Measurements from ENCODE around the gene DPF3. TPM values are rescaled to one million over a fixed set of nuclear protein-coding genes. Genes with fewer than 3 reads are reported as not detected.

DPF3 gene
- total and polyA plus RNA-seq, 2 donors (not counting 1 experiment from before 2014, with no cell fraction given) = 3.4 to 10.2 TPM

DNA sequence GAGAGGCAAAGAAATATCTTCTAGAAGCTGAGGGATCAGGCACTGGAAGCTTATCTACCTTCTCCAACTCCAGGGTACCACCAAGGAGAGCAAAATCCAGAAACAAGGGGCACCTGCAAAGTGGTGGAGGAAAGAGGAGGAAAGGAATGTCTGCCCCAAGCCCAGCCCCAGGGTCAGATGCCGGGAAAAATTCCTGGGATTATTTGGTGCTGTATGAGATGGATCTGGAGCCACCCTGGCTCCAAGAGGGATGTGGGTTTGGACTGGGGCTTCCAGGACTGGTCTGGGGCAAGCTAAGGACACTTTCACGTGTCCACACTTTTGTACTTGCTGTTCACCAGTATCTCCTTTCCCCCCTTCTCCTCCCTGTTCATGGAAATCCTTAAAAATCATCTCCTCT, 69.8 kb downstream of the DPF3 start:
- H3K9ac ChIP-seq (ENCODE audit: low read length) = no peak overlapping the region
- H3K4me3 ChIP-seq (ENCODE audit: control extremely low read depth in 1 of 5, extremely low read depth in 1 of 5, insufficient read depth in 1 of 5, low read depth in 2 of 5, low read length in 4 of 5) = no peak overlapping the region
- no peaks in the 10 kb centered on the region for H3K36me3 ChIP-seq (replicated peaks in 1 of 2; ENCODE audit: control extremely low read depth in 1 of 2, control insufficient read depth in 1 of 2, extremely low read depth in 1 of 2, insufficient read depth in 2 of 2, low read length in 1 of 2)
- TF ChIP-seq, protein P1, sequence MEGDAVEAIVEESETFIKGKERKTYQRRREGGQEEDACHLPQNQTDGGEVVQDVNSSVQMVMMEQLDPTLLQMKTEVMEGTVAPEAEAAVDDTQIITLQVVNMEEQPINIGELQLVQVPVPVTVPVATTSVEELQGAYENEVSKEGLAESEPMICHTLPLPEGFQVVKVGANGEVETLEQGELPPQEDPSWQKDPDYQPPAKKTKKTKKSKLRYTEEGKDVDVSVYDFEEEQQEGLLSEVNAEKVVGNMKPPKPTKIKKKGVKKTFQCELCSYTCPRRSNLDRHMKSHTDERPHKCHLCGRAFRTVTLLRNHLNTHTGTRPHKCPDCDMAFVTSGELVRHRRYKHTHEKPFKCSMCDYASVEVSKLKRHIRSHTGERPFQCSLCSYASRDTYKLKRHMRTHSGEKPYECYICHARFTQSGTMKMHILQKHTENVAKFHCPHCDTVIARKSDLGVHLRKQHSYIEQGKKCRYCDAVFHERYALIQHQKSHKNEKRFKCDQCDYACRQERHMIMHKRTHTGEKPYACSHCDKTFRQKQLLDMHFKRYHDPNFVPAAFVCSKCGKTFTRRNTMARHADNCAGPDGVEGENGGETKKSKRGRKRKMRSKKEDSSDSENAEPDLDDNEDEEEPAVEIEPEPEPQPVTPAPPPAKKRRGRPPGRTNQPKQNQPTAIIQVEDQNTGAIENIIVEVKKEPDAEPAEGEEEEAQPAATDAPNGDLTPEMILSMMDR (IDR thresholded peaks at IDR 0.05) = no peak
- 95% methylated on average over 2 of the region's 2 CpGs for WGBS (ENCODE audit: insufficient coverage)
- ChIA-PET POLR2A (interaction anchor here (0.6 kb wide), 1 partner anchor 11 kb away, joined by 3 read pairs; no protein-coding TSS in a partner anchor), CTCF (interaction anchor here (0.7 kb wide), 1 partner anchor 136 kb away, joined by 3 read pairs; no protein-coding TSS in a partner anchor)
- H3K4me2 ChIP-seq (replicated peaks; ENCODE audit: low read depth, low read length, poor library complexity, severe bottlenecking) = no peak overlapping the region
- DNase-seq (no peak), ATAC-seq (ENCODE audit: low read depth) (no peak)
- Mint-ChIP-seq H3K27ac (no peak overlapping the region), H3K9me3 (ENCODE audit: insufficient read depth) (no peaks in the 10 kb centered on the region), H3K4me3 (no peak overlapping the region), H3K4me1 (peaks cover 13% of the 10 kb centered on the region), H3K27me3 (no peaks in the 10 kb centered on the region)
- no peak overlapping the region for H2AFZ ChIP-seq (ENCODE audit: insufficient read depth, low read depth, low read length, poor library complexity, severe bottlenecking)
- peaks cover 31% of the 10 kb centered on the region for H3K79me2 ChIP-seq (ENCODE audit: control insufficient read depth, insufficient read depth, low read length)
- H3K9me3 ChIP-seq (ENCODE audit: control extremely low read depth in 1 of 3, control insufficient read depth in 2 of 3, insufficient read depth in 1 of 3, low read length in 2 of 3) = peaks cover 2 to 4% (median 4%) of the 10 kb centered on the region in 3 donors
- intact Hi-C loops (cut with micrococcal nuclease) = no loop called here
- no peaks in the 10 kb centered on the region for H3K27me3 ChIP-seq (replicated peaks in 1 of 4; ENCODE audit: control extremely low read depth in 1 of 4, control insufficient read depth in 3 of 4, insufficient read depth in 4 of 4, low read length in 3 of 4)
- no peak overlapping the region for H3K27ac ChIP-seq (ENCODE audit: low read length in 2 of 2)
- H3K4me1 ChIP-seq (ENCODE audit: control insufficient read depth in 2 of 2, insufficient read depth in 2 of 2, low read length in 2 of 2) = peaks cover 7 to 11% of the 10 kb centered on the region in 2 donors
- H4K20me1 ChIP-seq (ENCODE audit: control insufficient read depth, insufficient read depth, low read length, poor library complexity, severe bottlenecking) = peaks cover 3% of the 10 kb centered on the region

DNA sequence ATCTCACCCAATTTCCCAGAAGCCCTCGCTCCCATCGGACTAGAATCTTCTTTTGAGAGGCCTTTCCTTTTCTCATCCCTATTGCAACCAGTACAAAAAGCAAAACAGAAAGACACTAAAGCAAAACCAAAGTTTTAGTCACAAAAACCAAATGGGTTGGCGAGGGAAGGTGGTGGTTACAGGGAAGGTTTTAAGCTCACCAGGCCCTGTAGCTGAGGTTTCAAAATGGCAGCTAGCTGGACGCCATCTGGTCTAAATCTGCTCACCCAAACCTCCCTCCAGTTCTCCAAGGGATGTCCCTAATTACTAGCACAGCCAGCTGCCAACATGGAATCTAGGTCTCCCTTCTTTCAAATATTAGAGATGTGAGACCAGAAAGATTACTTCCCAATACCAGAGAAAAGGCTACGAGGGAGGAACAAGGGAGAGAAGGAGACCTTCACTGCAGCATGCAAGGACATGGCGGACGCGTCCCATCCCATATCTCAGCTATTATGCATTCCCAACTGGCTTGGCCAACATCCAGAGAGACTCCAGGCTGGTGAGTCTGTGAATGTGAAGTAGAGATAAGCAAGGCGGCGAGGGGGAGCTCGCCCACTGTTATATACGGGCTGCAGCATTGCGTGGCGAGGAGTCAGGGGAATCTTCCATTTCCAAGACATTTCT, 70.8 kb downstream of the DPF3 start:
- Mint-ChIP-seq H3K9me3 (ENCODE audit: insufficient read depth) (no peaks in the 10 kb centered on the region), H3K4me1 (peaks cover 17% of the 10 kb centered on the region), H3K4me3 (no peak overlapping the region), H3K27me3 (no peaks in the 10 kb centered on the region), H3K27ac (no peak overlapping the region)
- H3K9me3 ChIP-seq (ENCODE audit: control extremely low read depth in 1 of 3, control insufficient read depth in 2 of 3, insufficient read depth in 1 of 3, low read length in 2 of 3) = peaks cover 4 to 8% (median 6%) of the 10 kb centered on the region in 3 donors
- H3K4me1 ChIP-seq (ENCODE audit: control insufficient read depth in 2 of 2, insufficient read depth in 2 of 2, low read length in 2 of 2) = peaks cover 7 to 11% of the 10 kb centered on the region in 2 donors
- no peak overlapping the region for H2AFZ ChIP-seq (ENCODE audit: insufficient read depth, low read depth, low read length, poor library complexity, severe bottlenecking)
- intact Hi-C loops (cut with micrococcal nuclease) = no loop called here
- H4K20me1 ChIP-seq (ENCODE audit: control insufficient read depth, insufficient read depth, low read length, poor library complexity, severe bottlenecking) = no peaks in the 10 kb centered on the region
- TF ChIP-seq, protein P1 (IDR thresholded peaks at IDR 0.05) = no peak
- TF ChIP-seq EZH2 (IDR thresholded peaks at IDR 0.05; ENCODE audit: borderline replicate concordance, insufficient read depth, low read depth, low read length, poor library complexity, severe bottlenecking) = no peak
- H3K27me3 ChIP-seq (replicated peaks in 1 of 4; ENCODE audit: control extremely low read depth in 1 of 4, control insufficient read depth in 3 of 4, insufficient read depth in 4 of 4, low read length in 3 of 4) = no peaks in the 10 kb centered on the region
- POLR2A ChIA-PET = no interaction called here
- CTCF ChIA-PET = no interaction called here
- no peak overlapping the region for H3K27ac ChIP-seq (ENCODE audit: low read length in 2 of 2)
- H3K4me2 ChIP-seq (replicated peaks; ENCODE audit: low read depth, low read length, poor library complexity, severe bottlenecking) = no peak overlapping the region
- H3K36me3 ChIP-seq (replicated peaks in 1 of 2; ENCODE audit: control extremely low read depth in 1 of 2, control insufficient read depth in 1 of 2, extremely low read depth in 1 of 2, insufficient read depth in 2 of 2, low read length in 1 of 2) = no peaks in the 10 kb centered on the region
- no peak for ATAC-seq (ENCODE audit: low read depth)
- H3K9ac ChIP-seq (ENCODE audit: low read length) = no peak overlapping the region
- H3K79me2 ChIP-seq (ENCODE audit: control insufficient read depth, insufficient read depth, low read length) = peaks cover 34% of the 10 kb centered on the region
- 83% methylated on average over 4 of the region's 14 CpGs for WGBS (ENCODE audit: insufficient coverage)
- no peak for DNase-seq
- no peak overlapping the region for H3K4me3 ChIP-seq (ENCODE audit: control extremely low read depth in 1 of 5, extremely low read depth in 1 of 5, insufficient read depth in 1 of 5, low read depth in 2 of 5, low read length in 4 of 5)

Measured in B cell (primary cell).